SIG-M5 (cell line): ENCODE measurements around the gene RPS5.
A peak's percentile ranks its signal among the peaks of the same experiment; 100 is the strongest.
"Not testable (repeated sequence)": the region's sequence is repeated elsewhere in the genome, so short reads cannot be mapped to it uniquely, and the experiment has no call there.

ENCODE experiments used
- DNase-seq: peaks from one replicate; lab custom pipeline; 2025; lab: John Stamatoyannopoulos, UW

The RPS5 gene

DNA sequence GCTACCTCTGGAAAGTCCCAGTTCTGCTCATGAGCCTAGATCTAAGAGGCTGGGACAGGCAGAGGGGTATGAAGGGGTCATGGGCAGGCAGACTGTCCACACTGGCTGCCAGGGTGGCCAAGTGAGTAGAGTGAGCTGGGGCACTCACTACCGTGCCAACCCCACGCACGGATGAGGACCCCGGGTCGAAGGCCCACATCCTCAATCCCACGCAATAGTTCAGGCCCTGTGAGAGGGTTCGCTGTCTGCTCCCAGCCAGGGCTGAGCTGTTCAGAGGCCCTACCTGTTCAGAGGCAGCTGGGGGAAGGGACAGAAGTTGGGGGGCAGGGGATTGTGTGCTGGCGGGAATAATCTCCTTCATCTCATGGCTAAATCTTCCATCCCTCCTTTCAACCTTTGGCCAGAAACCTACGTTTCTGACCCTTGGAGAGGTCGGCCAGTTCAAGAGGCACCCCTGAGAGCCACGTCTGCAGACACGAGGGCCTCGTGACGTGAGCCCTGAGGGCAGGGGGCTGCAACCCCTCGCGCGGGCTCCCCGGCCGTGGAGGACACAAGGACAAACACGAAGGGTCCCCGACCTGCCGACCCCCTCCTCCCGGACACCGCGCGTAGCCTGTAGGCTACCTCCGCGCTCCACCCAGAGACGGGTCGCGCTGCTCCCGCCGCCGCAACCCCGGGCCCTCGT lies 1.0 kb upstream of the RPS5 start:
- DNase-seq: no peak

DNA sequence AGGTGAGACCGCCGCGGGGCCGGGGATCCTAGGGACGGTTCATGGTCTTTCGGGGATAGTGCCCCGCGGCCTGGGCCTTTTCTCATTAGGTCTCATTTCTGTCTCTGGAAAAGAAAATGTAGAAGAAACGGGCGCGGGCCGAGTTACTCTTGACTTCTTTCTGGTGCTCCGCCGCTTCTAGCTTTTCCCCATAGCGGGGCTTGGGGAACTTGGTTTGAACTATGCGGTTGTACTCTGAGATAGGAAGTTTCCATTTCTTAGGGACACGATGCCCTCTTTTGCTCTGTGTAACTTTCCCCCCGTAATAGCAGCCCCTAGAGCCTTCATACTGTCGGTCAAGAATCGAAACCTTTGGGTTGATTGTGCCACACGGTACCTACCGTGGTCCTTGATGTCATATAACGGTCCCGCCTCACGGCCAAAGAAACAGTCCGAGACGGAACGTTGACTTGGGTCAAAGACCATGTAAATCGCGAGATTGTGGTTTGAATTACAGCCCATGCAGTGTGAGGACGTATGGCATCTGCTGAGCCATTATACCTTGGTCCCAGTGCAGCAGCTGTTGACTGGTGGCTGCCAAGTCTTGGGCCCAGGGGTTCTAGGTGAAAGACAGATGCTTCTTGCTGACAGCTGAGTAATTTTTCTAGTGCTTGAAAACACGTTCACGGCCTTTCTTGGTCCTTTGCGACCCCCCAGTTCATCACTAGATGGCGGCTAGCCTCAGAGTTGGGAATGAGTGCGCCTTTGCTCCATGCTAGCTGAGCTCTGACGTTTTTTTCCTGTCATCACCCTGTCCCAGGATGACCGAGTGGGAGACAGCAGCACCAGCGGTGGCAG lies 487 bp downstream of the RPS5 start:
- no peak for DNase-seq

DNA sequence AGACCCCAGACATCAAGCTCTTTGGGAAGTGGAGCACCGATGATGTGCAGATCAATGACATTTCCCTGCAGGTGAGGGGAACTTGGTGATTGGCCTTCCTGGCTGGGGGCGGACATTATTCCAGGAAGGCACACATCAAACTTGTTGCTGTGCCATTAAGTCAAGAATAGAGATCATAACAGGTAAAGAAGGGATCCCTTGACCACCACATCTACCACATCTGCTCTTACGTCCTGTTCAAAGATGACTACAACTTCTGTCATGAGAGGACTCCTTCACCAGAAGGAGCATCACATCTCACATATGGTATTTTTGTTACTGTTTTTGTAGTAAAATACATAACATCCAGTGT lies 1.1 kb downstream of the RPS5 start:
- no peak for DNase-seq

DNA sequence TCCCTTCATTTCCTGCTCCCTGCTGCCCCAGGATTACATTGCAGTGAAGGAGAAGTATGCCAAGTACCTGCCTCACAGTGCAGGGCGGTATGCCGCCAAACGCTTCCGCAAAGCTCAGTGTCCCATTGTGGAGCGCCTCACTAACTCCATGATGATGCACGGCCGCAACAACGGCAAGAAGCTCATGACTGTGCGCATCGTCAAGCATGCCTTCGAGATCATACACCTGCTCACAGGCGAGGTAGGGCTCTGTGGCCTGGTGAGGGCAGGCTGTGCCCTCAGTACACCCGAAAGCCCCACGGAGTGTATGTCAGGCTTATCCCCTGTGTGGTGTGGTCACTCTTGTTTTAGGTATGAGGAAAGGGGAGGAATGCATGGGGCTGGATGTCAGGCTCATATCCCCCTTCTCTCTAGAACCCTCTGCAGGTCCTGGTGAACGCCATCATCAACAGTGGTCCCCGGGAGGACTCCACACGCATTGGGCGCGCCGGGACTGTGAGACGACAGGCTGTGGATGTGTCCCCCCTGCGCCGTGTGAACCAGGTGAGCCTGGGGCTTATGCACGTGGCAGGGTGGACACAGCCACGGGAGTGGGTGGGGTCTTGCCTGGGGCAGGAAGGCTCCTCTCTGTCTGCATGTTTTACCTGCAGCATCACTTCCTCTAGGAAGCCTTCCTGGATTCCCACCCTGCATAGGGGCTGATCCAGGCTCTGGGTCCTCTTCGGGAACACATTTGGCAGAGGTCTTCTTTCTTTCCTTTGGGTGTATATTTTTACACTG lies 6.1 kb downstream of the RPS5 start:
- DNase-seq: no peak

DNA sequence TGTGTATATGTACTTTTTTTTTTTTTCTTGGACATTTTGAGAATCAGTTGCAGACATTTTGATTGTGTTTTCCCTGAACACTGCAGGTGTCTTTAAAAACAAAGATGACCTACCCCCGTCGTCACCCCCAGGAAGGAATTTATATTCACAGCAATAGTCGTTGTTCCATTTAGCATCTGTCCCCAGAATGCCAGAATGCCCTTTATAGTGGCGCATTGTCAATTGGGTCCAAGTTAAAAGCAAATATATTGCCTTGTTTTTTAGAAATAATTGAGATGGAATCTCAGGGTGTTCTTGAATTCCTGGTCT lies 6.6 kb downstream of the RPS5 start:
- DNase-seq: no peak

DNA sequence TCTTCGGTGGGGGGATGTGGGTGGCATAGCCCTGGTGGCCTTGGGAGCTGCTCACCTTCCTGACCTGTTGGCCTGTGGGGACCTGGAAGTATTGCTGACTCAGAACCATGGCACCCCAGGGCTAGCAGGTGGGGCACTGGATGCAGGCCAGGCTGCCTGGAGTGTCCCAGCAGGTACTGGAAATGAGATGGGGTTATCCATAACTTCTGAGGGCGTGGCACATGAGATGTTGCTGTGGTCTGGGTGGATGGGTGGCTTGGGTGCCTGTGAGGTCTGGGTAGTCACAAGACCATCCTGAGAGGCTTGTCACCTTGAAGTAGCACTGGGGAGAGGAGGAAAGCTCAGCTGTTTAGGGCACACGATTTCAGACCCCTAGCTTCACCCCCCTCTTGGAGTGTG lies 7.8 kb downstream of the RPS5 start:
- no peak for DNase-seq

DNA sequence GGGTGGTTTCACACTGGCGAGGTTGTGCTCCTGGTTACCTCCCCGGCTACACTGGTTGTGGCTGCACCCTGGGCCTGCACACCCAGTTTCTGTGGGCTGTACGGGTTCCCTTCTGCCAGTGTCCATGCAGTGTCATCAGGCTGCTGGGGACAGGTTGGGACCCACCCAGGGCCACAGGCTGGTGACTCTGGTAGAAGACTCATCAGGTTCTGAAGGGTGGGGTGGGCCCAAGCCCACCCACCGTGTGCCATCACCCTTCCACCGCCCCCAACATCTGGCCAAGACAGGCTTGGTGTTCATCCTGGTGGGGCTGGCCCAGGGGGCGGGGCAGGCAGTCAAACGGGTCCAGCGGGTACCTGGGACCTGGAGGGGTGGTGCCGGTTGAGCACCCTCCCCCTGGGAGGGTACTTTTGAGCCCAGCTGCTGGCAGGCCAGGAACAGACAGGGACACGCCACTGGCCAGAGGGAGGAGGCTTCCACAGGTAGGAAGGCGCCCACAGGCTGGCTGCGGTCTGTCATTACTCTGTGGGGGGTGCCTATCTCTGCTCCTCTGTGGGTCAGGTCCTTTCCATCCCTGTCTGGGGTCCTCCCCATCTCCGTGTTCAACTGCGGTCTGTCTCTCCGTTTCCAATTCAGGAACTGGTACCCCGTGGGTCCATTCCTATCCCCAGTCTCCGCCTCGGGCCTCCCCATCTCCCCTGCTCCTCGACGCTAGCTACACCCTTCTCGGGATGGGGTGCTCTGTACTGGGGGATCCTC lies 8.3 kb downstream of the RPS5 start, which contains the start of gene RNF225:
TSS of gene RNF225 (plus strand) at position 437 of the 759 bp plus-strand sequence. CDS start 434 bp downstream, outside the sequence.
- DNase-seq: no peak

DNA sequence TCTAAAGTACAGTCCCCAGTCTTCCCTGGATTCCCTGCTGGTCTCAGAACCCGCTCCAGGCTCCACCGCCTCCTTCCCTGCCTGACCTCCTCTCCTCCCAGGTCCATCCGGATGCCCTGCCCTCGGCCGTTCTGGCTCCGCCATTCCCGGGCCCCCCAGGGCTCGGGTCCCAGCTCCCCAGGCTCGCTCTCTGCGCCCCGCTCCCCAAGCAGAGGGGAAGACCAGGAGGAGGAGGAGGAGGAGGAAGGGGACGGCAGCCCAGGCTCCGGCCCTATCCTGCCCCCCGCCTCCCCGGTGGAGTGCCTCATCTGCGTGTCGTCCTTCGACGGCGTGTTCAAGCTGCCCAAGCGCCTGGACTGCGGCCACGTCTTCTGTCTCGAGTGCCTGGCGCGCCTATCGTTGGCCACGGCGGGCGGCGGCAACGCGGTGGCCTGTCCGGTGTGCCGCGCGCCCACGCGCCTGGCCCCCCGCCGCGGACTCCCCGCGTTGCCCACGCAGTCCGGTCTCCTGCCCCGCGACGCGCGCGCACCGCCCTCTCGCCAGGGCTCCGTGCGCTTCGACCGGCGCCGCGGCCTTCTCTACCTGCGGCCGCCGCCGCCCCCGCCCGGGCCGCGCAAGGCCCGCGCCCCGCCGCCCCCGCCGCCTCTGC lies 9.0 kb downstream of the RPS5 start:
- DNase-seq: no peak

DNA sequence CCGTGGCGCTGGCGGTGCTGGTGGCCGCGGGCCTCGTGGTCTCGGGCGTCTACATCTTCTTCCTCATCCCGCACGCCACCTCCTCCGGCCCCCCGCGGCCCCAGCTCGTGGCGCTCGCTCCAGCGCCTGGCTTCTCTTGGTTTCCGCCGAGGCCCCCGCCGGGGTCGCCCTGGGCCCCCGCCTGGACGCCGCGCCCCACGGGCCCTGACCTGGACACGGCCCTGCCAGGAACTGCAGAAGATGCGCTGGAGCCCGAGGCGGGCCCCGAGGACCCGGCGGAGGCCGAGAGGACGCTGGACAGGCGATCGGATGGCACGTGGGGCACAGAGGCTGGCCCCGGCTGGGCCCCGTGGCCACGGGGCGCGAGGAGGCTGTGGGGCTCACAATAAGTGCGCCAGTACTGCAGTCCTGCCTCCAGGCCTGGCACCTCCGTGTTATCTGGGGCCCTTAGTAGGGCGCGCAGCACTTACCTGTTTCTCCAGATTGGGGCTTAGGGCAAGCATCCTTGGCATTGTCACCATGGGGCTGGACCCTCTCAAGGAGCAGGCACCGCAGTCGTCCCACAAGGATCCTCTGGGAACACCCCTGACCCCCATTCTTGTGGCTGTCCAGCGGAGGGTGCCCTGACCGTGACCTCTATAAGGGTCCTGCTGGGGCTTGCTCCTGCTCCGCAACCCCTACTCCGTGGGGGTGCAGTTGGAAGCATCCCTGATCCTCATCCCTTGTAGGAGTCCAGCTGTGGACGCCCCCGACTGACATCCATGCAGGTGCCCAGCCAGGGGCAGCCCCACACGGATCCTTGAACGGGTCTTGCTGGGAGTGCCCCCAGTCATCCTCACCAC lies 9.8 kb downstream of the RPS5 start:
- DNase-seq: no peak

DNA sequence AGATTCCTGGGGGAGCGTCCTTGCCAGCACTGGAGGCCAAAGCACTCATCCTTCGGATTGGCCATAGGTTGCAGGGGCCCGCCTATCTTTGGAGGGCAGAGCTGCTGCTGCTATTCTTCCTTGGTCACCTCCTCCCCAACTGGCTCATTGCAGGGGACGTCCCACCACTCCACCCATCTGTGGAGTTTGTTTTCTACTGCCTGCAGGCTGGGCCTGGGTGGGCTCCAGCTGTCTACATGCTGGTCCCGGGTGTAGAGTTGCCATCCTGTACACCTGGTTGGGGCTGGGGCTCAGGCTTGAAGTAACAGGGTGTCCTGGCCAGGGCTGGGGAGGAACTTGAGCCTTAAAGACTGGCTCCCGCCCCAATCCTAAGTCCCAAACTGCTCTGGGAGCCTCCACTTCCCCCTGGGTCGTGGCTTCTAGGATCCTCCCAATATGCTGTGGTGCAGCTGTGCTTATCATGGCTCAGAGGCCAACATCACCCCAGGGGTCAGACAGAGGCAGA lies 10.5 kb downstream of the RPS5 start:
- DNase-seq: no peak

DNA sequence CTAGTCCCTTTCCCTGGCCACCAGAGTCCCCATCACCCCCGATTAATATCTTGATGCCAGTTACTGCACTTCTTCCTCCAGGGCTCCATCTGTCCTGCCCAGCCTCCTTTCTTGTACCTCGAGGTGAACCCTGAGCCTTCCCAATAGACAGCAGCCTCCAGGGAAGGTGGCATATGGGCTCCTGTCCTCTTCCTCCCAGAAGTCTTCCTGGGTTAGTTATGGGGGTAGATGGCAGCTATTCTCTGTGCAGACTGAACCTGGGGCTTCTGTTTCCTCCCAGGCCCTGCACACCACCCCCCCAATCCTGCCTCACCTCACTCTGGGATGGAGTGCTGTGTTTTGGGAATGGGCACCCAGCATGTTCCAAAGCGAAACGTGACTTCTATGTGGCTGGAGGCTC lies 11.0 kb downstream of the RPS5 start:
- DNase-seq: no peak

DNA sequence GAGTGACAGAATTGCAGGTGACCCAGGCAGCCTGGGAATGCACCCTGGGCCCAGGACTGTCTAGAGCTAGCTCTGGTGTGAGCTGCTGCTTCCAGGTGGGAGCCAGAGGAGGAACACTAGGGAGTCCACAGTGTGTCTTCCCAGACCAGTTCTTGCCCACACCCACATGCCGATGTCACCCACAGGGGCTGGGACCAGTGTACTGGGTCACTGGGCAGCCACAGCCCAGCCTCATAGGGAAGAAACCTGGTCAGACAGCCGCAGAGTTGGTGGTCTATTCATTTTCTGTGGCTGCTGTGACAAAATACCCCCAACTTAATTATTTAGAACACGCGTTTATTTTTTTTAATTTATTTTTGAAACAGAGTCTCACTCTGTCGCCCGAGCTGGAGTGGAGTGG lies 11.5 kb downstream of the RPS5 start:
- no peak for DNase-seq

DNA sequence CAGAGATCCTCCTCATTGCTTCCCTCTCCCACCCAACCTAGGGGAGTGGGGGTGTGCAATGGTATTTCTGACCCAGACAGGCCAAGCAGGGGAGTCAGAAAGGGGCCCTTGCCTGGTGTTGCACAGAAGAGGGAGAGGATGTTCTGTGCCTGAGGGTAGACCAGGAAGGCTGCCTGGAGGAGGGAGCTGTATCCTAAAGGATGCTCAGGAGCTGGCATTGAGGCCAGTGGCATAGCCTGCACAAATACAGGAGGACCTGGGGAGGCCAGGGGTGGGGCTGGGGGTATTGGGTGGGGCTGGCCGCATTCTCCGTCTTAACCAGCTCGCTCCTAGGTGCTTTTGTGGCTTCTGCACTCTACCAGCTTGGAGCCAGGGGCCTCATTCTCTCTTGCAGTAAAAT lies 12.8 kb downstream of the RPS5 start:
- no peak for DNase-seq

DNA sequence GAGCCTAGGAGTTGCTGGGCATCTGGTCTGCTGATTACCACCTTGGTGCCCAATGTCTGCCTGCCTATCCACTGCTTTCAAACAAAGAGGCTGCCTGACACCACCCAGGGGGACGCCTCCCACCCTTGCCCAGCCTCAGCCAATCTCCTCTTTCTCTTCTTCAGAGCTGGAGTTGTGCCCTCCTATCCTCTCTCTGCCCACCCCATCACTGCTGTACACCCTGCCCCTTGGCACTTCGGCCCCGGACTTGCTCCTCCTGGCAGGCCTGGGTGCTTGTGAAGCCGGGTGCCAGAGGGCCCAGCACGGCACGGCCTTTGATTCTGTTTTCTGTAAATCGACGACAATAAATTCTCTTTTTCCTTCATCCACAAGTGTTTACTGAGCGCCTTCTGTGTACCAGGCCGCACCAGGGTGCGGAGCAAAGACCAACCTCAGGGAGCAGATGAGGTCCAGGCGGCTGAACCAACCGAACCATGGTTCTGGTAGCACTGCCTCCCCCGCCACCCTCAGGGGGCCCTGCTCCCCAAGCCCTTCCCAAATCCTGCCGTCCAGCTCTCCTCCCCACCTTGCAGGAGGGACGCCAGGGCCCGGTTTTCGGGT lies 13.3 kb downstream of the RPS5 start:
- DNase-seq: no peak

DNA sequence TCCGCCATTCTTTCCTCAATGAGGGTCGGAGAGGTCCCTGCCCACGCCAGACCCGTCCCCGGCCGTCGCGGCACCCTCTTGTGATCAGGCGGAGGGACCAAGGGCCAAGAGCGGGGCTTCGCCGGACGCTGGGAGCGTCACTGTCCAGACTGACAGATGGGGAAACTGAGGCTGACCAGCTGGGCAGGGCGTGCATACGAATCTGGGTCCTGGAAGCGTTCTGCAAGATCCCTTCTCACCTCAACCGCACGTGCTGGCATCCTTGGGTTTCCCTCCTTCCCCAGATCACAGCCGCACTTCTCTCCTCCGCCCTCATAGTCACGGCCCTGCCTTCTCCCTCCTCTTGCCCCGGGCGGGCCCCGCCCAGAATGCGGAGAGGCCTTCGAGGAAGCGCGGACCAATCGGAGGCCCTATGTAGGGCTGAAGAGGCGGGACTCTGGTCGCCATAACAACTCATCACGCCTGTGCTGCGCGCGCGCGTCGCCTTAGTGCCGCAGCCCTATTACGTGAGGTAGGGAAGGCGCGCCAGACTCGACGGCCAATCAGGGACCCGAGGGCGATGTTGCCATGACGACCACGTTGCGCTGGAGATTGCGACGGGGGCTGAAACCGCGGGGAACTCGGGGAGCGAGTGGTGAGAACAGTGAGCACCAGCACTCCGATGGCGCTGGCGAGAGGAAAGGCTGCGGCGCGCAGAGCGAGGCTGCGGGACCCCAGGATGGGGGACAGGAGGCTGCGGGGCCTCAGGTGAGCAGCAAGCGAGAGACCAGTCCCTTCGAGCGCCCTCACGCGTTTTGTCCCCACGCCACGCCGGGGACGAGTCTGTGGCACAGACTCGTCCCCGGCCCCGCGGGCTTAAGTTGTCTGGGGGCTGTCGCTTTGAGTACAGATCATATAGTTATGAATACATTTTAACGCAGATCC lies 14.1 kb downstream of the RPS5 start:
- peak; percentile 92 for DNase-seq

DNA sequence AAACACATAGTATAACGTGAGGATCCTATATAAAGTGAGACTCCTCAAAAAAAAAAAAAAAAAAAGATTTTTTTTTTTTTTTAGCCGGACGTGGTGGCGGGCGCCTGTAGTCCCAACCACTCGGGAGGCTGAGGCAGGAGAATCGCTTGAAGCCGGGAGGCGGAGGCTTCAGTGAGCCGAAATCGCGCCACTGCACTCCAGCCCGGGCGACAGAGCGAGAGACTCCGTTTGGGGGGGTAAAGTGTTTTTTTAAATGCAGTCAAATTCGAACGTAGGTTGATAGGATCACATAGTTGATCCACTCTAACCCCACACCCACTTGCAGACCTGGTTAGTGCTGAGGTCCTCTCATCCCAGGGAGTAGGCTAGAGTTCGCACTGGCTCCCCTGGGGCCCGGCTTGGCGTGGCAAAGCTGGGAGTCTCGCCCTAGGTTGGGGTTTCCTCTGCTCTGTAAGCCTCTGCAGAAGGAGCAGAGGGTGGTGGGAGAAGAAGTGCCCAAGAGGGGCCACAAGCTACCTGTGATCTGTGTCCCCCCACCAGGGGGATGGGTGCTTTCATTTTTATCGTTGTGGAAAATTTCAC lies 14.9 kb downstream of the RPS5 start:
- DNase-seq: no peak

DNA sequence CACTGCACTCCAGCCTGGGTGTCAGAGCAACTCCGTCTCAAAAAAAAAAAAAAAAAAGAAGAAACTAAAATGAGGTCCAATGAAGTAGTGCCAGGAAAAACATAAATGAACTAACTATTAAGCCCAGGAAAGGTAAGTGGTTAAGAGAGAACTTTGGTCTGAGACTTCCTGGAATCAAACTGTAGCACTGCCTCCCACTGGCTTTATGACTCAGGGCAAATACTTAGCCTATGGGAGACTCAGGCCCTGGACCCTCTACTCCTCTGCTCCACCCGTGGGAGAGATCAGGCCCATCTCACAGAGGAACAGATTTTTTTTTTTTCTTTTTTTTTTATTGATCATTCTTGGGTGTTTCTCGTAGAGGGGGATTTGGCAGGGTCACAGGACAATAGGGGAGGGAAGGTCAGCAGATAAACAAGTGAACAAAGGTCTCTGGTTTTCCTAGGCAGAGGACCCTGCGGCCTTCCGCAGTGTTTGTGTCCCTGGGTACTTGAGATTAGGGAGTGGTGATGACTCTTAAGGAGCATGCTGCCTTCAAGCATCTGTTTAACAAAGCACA lies 16.9 kb downstream of the RPS5 start:
- not testable (repeated sequence) for DNase-seq
